Astrocyte of the cerebellum (primary cell): ENCODE data around the gene TP53.

ENCODE experiments used
- DNase-seq: peaks from one replicate; pipeline ENCODE4 v3.0.0-alpha.2; 2011; ENCODE audit warnings: low read depth
- H3K4me3 ChIP-seq: 2 replicates; pipeline ENCODE4 v1.5.1; 2011; ENCODE audit warnings: mild to moderate bottlenecking, low read depth, low read length, moderate library complexity
- in situ Hi-C: cut with HindIII; loops from 2 replicates; pipeline ENCODE4 v1.10.0; 2017; ENCODE audit warnings: low sequenced_read_pairs
- TF ChIP-seq, protein P1 (sequence below): IDR thresholded peaks from 2 replicates; pipeline ENCODE4 v1.5.1; 2012; ENCODE audit warnings: low read length, low read depth, moderate library complexity, mild to moderate bottlenecking; ENCODE audit errors: missing control alignments

The TP53 gene

DNA sequence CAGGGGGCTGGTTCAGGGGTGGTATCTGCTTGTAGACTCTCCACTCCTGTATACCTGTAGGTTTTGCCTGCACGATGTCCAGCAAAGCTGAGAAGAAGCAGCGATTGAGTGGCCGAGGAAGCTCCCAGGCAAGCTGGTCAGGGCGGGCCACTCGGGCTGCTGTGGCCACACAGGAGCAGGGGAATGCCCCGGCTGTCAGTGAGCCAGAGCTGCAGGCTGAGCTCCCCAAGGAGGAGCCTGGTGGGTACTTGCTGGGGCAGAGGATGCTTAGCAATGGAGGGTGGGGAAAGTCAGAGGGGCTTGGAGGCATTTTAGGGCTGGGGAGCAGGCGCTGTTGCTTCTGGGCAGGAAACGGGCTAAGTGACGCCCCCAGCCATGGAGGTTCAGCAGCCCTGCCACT, 32.4 kb upstream of the TP53 start:
- TF ChIP-seq, protein P1, sequence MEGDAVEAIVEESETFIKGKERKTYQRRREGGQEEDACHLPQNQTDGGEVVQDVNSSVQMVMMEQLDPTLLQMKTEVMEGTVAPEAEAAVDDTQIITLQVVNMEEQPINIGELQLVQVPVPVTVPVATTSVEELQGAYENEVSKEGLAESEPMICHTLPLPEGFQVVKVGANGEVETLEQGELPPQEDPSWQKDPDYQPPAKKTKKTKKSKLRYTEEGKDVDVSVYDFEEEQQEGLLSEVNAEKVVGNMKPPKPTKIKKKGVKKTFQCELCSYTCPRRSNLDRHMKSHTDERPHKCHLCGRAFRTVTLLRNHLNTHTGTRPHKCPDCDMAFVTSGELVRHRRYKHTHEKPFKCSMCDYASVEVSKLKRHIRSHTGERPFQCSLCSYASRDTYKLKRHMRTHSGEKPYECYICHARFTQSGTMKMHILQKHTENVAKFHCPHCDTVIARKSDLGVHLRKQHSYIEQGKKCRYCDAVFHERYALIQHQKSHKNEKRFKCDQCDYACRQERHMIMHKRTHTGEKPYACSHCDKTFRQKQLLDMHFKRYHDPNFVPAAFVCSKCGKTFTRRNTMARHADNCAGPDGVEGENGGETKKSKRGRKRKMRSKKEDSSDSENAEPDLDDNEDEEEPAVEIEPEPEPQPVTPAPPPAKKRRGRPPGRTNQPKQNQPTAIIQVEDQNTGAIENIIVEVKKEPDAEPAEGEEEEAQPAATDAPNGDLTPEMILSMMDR, result no peak
- in situ Hi-C loops, result no loop called here
- no peak overlapping the region for H3K4me3 ChIP-seq
- no peak for DNase-seq

DNA sequence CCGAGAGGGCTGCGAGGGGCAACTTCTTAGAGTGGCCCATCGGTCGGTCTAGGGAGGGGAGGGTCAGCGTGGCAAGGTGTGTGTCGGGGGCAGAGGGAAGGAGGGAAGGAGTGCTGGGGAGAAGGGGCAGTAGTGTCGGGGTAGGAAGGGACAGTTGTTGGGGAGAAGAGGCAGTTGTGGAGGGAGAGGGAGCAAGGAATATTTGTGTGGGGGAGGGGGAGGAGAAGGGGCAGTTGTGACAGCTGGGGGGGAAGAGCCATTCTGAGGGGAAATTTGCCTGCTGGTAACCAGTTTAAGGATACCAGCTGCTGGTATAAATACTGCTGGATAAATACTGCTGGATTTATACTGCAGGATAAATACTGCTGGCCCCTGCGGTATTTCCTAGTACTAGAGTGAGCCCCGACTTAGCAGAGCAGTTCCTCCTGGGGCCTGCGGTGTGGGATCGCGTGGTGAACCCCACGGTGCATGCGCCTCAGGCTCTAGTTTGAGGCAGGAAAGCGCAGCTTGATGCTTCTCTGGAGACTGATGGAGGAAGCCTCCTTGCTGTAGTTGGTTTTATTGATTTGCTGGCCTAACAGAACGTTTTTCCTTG, 30.6 kb upstream of the TP53 start:
- H3K4me3 ChIP-seq, result peak overlapping the region; percentile 52
- no peak for DNase-seq
- TF ChIP-seq, protein P1, result no peak
- in situ Hi-C loops, result no loop called here

DNA sequence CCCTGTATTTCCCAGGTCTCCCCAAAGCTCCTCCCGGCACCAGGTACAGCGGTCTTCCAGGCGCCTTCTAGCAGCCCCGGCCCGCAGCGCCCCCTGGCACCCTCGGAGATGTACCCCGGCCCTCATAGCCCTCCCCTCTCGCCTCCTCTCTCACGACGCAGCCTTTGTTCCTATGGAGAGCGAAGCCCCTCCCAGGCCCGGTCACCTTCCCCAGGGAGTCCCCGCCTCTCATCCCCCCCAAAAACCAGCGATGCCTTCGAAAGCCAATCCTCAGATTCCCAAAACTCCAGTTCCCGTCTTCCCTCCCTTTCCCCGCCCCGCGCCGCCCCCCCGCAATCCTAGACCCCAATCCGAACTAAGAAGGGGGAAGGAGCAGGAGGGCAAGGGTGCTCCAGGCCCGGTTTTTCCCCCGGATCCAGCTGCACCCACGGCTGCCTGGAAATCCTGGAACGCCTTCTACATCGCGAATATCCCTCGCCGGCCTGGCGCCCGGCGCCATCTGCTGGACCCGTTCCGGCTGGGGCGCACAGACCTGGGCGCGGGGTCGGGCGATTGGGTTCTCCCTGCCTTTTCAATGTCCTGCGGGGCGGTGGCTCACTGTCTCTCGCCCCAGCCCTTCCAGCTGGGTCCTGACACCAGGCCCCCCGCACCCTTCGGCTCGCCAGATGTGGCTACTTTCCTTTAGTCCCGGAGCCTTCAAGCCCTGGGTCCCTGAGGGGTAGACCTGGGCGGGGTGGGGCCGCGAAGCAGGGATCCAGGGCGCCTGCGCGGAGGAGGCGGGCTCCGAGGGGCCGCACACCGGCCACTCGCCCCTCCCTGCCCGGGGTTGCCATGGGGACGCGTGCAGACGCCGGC, 29.8 kb upstream of the TP53 start, which contains the start of gene DNAH2:
Gene DNAH2 (plus strand): TSS at position 844 of the 855 bp plus-strand sequence. CDS start 1,991 bp downstream, outside the sequence.
- in situ Hi-C loops, result no loop called here
- DNase-seq, result peak; percentile 85
- TF ChIP-seq, protein P1, result peak; percentile 49
- H3K4me3 ChIP-seq, result peak within 1 kb of the TSS; percentile 52

DNA sequence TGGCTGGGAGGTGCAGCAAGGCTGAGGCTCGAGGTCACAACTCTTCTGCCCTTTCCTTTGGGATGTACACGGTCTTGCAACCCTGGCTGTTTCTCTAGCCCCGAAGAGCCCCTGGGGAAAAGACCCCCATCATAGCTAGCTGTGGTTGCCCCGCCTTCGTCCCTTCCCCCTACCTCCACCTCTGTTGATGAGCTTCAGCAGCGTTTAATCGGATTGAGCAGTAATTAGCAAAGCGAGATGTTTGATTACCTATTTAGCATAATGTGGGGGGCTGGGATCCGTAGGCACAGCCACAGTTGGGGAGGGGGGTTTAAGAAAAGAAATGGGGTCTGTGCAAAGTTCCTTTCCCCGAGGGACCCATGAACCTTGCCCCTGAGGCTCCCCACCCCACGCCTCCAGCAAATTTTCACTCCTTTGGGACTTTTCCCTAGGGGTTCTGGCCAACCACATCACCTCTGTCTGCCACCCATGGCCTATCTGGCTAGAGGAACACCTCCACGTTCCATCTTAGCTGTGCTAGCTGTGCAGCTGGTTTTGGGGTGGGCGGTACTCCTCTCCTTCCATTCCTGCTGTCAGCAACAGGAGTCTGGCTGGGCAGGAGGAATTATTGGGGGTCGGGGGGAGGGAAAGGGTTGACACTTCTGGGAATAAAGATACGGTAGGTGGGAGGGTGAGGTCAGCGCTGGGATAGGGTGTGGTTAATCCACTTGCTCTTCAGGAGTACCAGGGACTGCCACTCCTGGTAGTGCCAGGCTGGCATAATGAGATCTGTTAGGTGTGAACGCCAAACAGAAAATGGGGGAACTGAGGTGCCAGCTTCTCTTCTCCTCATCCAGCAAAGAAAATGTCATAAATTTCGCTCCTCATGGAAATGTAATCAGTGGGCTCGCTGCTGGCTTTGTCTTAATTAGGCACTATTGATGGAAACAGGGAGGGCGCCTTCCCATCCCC, 28.9 kb upstream of the TP53 start:
- no peak for DNase-seq
- H3K4me3 ChIP-seq, result peak overlapping the region; percentile 52
- TF ChIP-seq, protein P1, result no peak
- in situ Hi-C loops, result no loop called here

DNA sequence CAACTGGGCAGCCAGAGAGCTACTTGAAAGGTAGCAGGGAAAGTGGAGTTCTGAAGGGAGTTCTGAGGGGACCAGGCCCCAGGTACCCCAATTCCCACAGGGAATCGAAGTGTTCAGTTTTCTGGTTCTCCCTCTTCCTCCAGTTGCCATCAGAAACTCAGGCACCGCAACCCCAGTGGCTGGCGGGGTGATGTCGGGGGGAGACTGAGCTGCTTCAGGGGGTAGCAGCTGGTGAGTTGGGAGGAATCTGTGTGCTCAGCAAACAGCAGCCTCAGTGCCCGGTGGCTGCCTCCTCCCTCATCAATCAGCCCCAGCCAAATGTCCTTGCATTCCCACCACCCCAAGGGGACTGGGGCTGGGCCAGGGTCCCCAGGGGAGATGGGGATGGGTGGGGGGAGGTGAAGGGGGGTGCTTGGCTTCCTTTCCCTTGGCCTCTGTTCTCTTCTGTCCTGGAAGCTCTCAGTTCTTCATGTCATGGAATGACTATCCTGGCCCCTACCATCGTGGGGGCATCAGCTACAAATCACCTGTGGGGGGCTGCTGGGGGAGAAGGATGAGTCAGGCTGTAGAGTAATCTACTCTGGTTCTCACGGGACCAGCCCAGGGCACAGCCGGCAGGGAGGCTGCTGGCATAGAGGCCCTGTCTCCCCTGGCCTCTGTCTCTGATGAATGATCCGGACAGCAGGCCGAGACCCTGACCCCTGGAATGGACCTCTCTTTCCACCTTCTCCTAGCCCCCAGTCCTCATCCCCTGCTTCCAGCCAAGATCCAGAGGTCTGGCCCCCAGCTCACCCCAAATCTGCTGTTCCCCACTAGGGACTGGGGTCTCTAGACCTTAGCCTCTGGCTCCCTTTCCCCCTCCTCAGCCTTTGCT, 27.7 kb upstream of the TP53 start:
- TF ChIP-seq, protein P1, result no peak
- no peak for DNase-seq
- in situ Hi-C loops, result no loop called here
- no peak overlapping the region for H3K4me3 ChIP-seq
